H9 (cell line): ENCODE data around the gene TADA2B. TPM values are rescaled to one million over a fixed set of nuclear protein-coding genes. Genes with fewer than 3 reads are reported as not detected.

ENCODE experiments used
- DNase-seq: peaks from one replicate; pipeline ENCODE4 v3.0.0-alpha.2; 2017
- H2AFZ ChIP-seq: one replicate; pipeline ENCODE4 v1.6.1; 2013; ENCODE audit warnings: mild to moderate bottlenecking, low read length, control low read depth, moderate library complexity
- H2AK5ac ChIP-seq: 2 replicates; pipeline ENCODE4 v1.6.1; 2013; ENCODE audit warnings: low read length, control low read depth, mixed read lengths; ENCODE audit not compliant: insufficient read length
- H2BK120ac ChIP-seq: one replicate; pipeline ENCODE4 v1.6.1; 2013; ENCODE audit warnings: low read depth, mild to moderate bottlenecking, low read length, control low read depth, inconsistent platforms; ENCODE audit not compliant: poor library complexity, severe bottlenecking
- H2BK12ac ChIP-seq: 2 replicates; pipeline ENCODE4 v1.6.1; 2013; ENCODE audit warnings: low read length, control low read depth, mixed read lengths, low read depth; ENCODE audit not compliant: insufficient read length
- H2BK15ac ChIP-seq: 2 replicates; pipeline ENCODE4 v1.6.1; 2013; ENCODE audit warnings: low read depth, low read length, control low read depth
- H2BK20ac ChIP-seq: one replicate; pipeline ENCODE4 v1.6.1; 2013; ENCODE audit warnings: low read depth, mild to moderate bottlenecking, low read length, control low read depth, inconsistent platforms; ENCODE audit not compliant: poor library complexity, severe bottlenecking
- H2BK5ac ChIP-seq: 2 replicates; pipeline ENCODE4 v1.6.1; 2013; ENCODE audit warnings: low read length, control low read depth, mixed read lengths; ENCODE audit not compliant: insufficient read length
- H3K14ac ChIP-seq: 2 replicates; pipeline ENCODE4 v1.6.1; 2013; ENCODE audit warnings: low read length, control low read depth; ENCODE audit not compliant: insufficient read depth
- H3K18ac ChIP-seq: 2 replicates; pipeline ENCODE4 v1.6.1; 2013; ENCODE audit warnings: low read depth, mild to moderate bottlenecking, mixed read lengths, low read length, control low read depth; ENCODE audit not compliant: insufficient read length
- H3K23ac ChIP-seq: 2 replicates; pipeline ENCODE4 v1.6.1; 2013; ENCODE audit warnings: low read length, control low read depth, mixed read lengths, low read depth; ENCODE audit not compliant: insufficient read length
- H3K23me2 ChIP-seq: 2 replicates; pipeline ENCODE4 v1.6.1; 2013; ENCODE audit warnings: low read depth, mild to moderate bottlenecking, mixed read lengths, low read length, control low read depth; ENCODE audit not compliant: insufficient read length, poor library complexity, severe bottlenecking
- H3K27ac ChIP-seq: 2 replicates; pipeline ENCODE4 v1.5.1; 2013; ENCODE audit warnings: low read length, control low read depth, mixed read lengths, low read depth; ENCODE audit not compliant: insufficient read length
- H3K27me3 ChIP-seq: 2 replicates; pipeline ENCODE4 v1.6.1; 2013; ENCODE audit warnings: low read length, control low read depth, inconsistent platforms; ENCODE audit not compliant: insufficient read depth
- H3K4ac ChIP-seq: 2 replicates; pipeline ENCODE4 v1.6.1; 2013; ENCODE audit warnings: low read depth, mild to moderate bottlenecking, control low read depth, inconsistent platforms, low read length, moderate library complexity
- H3K4me1 ChIP-seq: 2 replicates; pipeline ENCODE4 v1.6.1; 2013; ENCODE audit warnings: low read length, control low read depth, inconsistent platforms; ENCODE audit not compliant: insufficient read depth
- H3K4me2 ChIP-seq: 2 replicates; pipeline ENCODE4 v1.6.1; 2013; ENCODE audit warnings: low read length, control low read depth, mixed read lengths; ENCODE audit not compliant: insufficient read length, insufficient read depth
- H3K56ac ChIP-seq: 2 replicates; pipeline ENCODE4 v1.6.1; 2013; ENCODE audit warnings: low read depth, mild to moderate bottlenecking, mixed read lengths, low read length, control low read depth; ENCODE audit not compliant: insufficient read length
- H3K79me1 ChIP-seq: 2 replicates; pipeline ENCODE4 v1.6.1; 2013; ENCODE audit warnings: low read depth, mild to moderate bottlenecking, moderate library complexity, low read length, control low read depth, inconsistent platforms; ENCODE audit not compliant: insufficient read depth, poor library complexity, severe bottlenecking
- H3K79me2 ChIP-seq: 2 replicates; pipeline ENCODE4 v1.6.1; 2013; ENCODE audit warnings: low read length, control low read depth, inconsistent platforms; ENCODE audit not compliant: insufficient read depth
- H3K9ac ChIP-seq: 2 replicates; pipeline ENCODE4 v1.6.1; 2013; ENCODE audit warnings: low read length, control low read depth, mixed read lengths; ENCODE audit not compliant: insufficient read length; ENCODE audit errors: extremely low read depth
- H3K9me3 ChIP-seq: one replicate; pipeline ENCODE4 v1.6.1; 2013; ENCODE audit warnings: low read depth, low read length, inconsistent platforms; ENCODE audit not compliant: control insufficient read depth
- H3T11ph ChIP-seq: one replicate; pipeline ENCODE4 v1.6.1; 2013; ENCODE audit warnings: mild to moderate bottlenecking, low read length, control low read depth, inconsistent platforms
- H4K20me1 ChIP-seq: one replicate; pipeline ENCODE4 v1.6.1; 2013; ENCODE audit not compliant: control insufficient read depth, insufficient read length, insufficient read depth
- H4K5ac ChIP-seq: 2 replicates; pipeline ENCODE4 v1.6.1; 2013; ENCODE audit warnings: low read depth, mild to moderate bottlenecking, mixed read lengths, low read length, control low read depth; ENCODE audit not compliant: insufficient read length
- H4K8ac ChIP-seq: replicated peaks from 2 replicates; pipeline ENCODE4 v1.6.1; 2013; ENCODE audit warnings: low read length, control low read depth, mixed read lengths, low read depth; ENCODE audit not compliant: insufficient read length
- H4K91ac ChIP-seq: 2 replicates; pipeline ENCODE4 v1.6.1; 2013; ENCODE audit warnings: low read depth, mild to moderate bottlenecking, moderate library complexity, mixed read lengths, low read length, control low read depth; ENCODE audit not compliant: insufficient read length
- H3K27ac Mint-ChIP-seq, 3 experiments: 2 replicates in 2 of 3; 3 replicates in 1 of 3; pipeline ENCODE4 v1.8.0; 2020 to 2021; ENCODE audit warnings: mixed read lengths in 3 of 3, mild to moderate bottlenecking in 1 of 3, moderate library complexity in 1 of 3
- H3K27me3 Mint-ChIP-seq: 2 replicates; pipeline ENCODE4 v1.8.0; 2021; ENCODE audit warnings: low read depth, mild to moderate bottlenecking, moderate library complexity, mixed read lengths
- H3K36me3 Mint-ChIP-seq, 3 experiments: 2 replicates in 2 of 3; 3 replicates in 1 of 3; pipeline ENCODE4 v1.8.0; 2020 to 2021; ENCODE audit warnings: low read depth in 3 of 3, mixed read lengths in 3 of 3; ENCODE audit not compliant: insufficient read depth in 1 of 3
- H3K4me1 Mint-ChIP-seq, 2 experiments: 2 replicates each; pipeline ENCODE4 v1.8.0; 2020; ENCODE audit warnings: mixed read lengths in 2 of 2
- H3K4me3 Mint-ChIP-seq, 2 experiments: 2 replicates in 1 of 2; 3 replicates in 1 of 2; pipeline ENCODE4 v1.8.0; 2020 to 2021; ENCODE audit warnings: mild to moderate bottlenecking in 2 of 2, mixed read lengths in 2 of 2, moderate library complexity in 1 of 2
- H3K9me3 Mint-ChIP-seq, 2 experiments: 2 replicates in 1 of 2; 3 replicates in 1 of 2; pipeline ENCODE4 v1.8.0; 2020; ENCODE audit warnings: mild to moderate bottlenecking in 2 of 2, mixed read lengths in 2 of 2, moderate library complexity in 1 of 2
- CTCF ChIP-seq: fragments of 200-600 bp; sonication (generic); conservative IDR thresholded peaks from 3 replicates; pipeline ENCODE4 v1.8.0; 2021; ENCODE audit warnings: antibody characterized with exemption, mild to moderate bottlenecking
- WGBS: extraction: QIAGEN DNeasy Blood & Tissue Kit; methylation state at CpG from one replicate; pipeline ENCODE4 v1.1.7; 2013; ENCODE audit warnings: missing lambda C conversion rate, low lambda C conversion rate, mixed read lengths; ENCODE audit not compliant: insufficient read length; ENCODE audit errors: extremely low coverage; 5-methylcytosine and 5-hydroxymethylcytosine counted together
- total RNA-seq: library from RNA; stranded (reverse); gene quantifications from 2 replicates; pipeline ENCODE4 v1.2.1, GENCODE V29; 2021

The TADA2B gene
- total RNA-seq, 1 experiment from 2014 or later, result 14.0 TPM

DNA sequence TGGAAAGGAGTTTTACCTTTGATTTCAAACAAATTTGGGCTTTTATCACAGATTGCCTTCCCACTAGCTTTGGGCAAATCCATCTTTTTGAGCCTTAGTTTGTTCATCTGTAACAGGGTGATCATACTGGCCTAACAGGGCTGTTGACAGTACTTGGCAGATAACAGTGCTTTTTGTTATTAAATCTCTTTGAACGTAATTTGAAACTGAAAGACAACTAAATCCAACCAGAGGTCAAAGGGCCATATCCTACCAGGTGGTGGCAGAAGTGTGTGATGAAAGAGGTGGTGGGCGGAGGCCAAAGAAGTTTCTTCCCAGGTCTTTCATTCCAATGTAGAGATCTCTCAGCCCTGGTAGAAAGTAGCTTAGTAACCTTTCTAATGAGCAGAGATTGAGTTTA lies 35.2 kb upstream of the TADA2B start:
- Mint-ChIP-seq H3K36me3 (peaks cover 25 to 76% (median 57%) of the 10 kb centered on the region in 3 experiments; a peak in 6 of 7 replicates), H3K4me3 (no peak overlapping the region; a peak in 1 of 5 replicates), H3K9me3 (no peaks in the 10 kb centered on the region), H3K4me1 (peaks cover 26 to 34% of the 10 kb centered on the region in 2 experiments), H3K27me3 (no peaks in the 10 kb centered on the region), H3K27ac (no peak overlapping the region)
- no peaks in the 10 kb centered on the region for H3K9me3 ChIP-seq
- H3K4me2 ChIP-seq, result no peak overlapping the region
- H2AK5ac ChIP-seq, result no peak overlapping the region
- no CpG with 5 or more reads among the region's 2 CpGs for WGBS
- H4K5ac ChIP-seq, result no peak overlapping the region
- H3T11ph ChIP-seq, result no peak overlapping the region
- no peak overlapping the region for H2BK5ac ChIP-seq
- no peaks in the 10 kb centered on the region for H3K79me2 ChIP-seq
- H3K56ac ChIP-seq, result no peak overlapping the region
- H2AFZ ChIP-seq, result no peak overlapping the region
- H3K9ac ChIP-seq, result no peak overlapping the region
- H4K20me1 ChIP-seq, result no peaks in the 10 kb centered on the region
- no peak overlapping the region for H3K18ac ChIP-seq
- no peak overlapping the region for H2BK120ac ChIP-seq
- DNase-seq, result peak; percentile 53
- H4K91ac ChIP-seq, result no peak overlapping the region
- H3K23me2 ChIP-seq, result no peaks in the 10 kb centered on the region
- no peak overlapping the region for H3K4ac ChIP-seq
- TF ChIP-seq CTCF, result peak; percentile 21; the same call in 2 of the 3 replicates
- H4K8ac ChIP-seq, result no peak overlapping the region
- no peak overlapping the region for H2BK15ac ChIP-seq
- no peak overlapping the region for H3K27ac ChIP-seq
- no peak overlapping the region for H3K14ac ChIP-seq
- no peak overlapping the region for H2BK12ac ChIP-seq
- no peaks in the 10 kb centered on the region for H3K27me3 ChIP-seq
- H2BK20ac ChIP-seq, result no peak overlapping the region
- H3K79me1 ChIP-seq, result no peaks in the 10 kb centered on the region
- no peak overlapping the region for H3K23ac ChIP-seq
- peaks cover 4% of the 10 kb centered on the region for H3K4me1 ChIP-seq
